Stimulated activated CD4-positive, alpha-beta T cell treated with anti-CD3 and anti-CD28 coated beads, Interleukin-4, amount 100 ng/mL, for 4 hours (primary cell): ENCODE results near the gene LY6G6C.

Source experiments
- DNase-seq, 2 experiments: peaks; one replicate each; pipeline ENCODE4 v3.0.0-alpha.2; 2020

The LY6G6C gene, protein sequence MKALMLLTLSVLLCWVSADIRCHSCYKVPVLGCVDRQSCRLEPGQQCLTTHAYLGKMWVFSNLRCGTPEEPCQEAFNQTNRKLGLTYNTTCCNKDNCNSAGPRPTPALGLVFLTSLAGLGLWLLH

DNA sequence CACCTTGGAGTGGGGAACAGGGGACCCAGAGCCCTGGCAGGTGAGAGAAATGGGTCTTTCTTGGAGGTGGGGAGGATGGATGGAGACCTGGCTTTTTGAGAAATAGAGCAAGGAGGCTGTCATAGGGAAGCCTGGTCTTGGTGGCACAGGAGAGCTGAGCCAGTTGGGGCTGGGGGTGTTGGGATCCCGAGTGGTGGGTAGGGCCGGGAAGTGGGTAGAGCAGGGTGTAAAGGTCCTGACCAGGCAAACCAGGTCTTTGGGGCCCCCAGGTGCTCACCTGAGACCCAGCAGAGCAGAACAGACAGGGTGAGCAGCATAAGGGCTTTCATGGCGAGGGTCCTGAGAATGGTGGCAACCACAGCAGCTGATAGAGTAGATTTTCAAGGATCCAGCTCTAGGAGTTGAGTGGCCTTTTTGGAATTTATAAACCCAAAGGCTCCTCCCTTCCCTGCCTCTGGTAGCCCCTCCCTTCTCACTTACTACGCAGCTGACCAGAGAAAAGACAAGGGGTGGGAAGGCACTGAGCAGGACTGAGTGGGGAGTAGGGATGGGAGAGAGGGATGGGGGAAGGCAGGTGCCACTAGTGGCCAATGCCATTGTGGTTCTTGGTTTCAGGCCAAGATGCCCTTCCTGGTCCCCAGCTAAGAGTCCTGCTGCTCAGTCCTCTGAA lies at the start of gene LY6G6C:
LY6G6C (minus strand) TSS at position 396 of the 670 bp plus-strand sequence; CDS start at position 329, 67 bp downstream.
- DNase-seq, result no peak

DNA sequence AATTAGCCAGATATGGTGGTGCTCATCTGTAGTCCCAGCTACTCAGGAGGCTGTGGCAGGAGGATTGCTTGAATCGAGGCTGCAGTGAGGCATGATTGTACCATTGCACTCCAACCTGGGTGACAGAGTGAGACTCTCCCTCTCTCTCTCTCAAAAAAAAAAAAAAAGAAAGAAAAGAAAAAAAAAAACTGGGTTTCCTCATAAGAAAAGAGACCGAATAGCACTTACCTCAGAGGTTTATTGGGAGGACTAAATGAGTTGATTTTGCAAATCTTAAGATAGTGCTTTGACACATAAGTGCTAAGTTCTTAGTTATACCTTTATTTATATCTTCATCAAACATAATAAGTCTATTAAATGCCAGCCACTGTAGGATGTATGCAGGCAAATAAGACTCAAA lies 49.3 kb upstream of the LY6G6C start:
- DNase-seq, result no peak

DNA sequence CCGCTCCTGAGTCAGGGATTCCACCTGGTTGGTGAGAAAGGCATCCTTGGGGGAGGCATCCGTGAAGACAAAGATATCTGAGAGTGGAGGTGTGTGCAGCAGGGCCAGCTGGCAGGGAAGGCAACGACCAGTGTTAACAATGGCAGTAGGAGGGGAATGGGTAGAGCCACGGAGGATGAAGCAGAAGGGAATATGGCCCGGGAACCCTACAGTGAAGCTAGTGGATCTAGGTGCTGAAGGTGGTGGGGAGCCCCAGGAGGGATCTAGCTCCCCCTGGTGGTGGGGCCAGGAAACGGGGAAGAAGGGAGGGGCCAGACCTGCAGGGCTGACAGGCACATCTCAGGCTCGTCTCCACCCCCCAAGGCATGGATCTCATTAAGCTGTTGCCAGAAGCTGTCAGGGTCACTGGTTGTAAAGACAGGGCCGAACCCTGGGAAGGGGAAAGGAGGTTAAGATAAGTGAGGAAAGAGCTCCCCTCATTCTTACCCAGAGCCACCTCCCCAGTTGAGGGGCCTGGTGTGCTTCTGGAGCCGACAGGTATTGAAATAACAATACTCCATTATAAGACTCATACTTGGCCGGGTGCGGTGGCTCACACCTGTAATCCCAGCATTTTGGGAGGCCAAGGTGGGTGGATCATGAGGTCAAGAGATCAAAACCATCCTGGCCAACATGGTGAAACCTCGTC lies 48.3 kb upstream of the LY6G6C start:
- peak; percentile 73 to 75 for DNase-seq

DNA sequence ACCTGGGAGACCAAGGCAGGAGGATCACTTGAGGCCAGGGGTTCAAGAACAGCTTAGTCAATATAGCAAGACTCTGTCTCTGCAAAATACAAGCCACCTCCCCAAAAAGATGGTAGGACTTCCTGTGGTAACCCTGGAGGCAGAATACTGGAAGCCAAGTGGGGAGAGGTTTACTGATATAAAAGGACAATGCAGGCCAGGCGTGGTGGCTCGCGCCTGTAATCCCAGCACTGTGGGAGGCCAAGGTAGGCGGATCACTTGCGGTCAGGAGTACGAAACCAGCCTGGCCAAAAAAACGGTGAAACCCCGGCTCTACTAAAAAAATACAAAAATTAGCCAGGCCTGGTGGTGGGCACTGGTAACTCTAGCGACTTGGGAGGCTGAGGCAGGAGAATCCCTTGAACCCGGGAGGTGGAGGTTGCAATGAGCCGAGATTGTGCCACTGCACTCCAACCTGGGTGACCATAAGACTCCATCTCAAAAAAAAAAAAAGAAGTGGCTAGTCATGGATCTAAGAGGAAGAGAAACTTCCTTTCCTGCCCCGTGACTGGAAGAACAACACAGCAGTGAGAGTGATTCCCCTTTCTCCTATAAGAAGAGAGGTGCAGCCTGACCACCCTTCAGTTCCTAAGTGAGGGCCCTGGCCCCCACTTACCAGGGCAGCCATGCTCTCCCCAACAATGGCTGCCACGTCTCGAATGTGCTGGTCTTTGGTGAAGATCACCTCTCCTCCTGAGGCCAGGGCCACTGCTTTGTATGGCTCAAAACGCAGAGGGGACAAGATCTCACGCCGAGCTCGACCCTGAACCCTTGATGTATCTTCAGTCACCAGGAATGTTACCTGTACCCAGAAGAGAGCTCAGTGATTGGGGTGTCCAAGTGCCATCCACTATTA lies 47.1 kb upstream of the LY6G6C start:
- DNase-seq, result no peak

DNA sequence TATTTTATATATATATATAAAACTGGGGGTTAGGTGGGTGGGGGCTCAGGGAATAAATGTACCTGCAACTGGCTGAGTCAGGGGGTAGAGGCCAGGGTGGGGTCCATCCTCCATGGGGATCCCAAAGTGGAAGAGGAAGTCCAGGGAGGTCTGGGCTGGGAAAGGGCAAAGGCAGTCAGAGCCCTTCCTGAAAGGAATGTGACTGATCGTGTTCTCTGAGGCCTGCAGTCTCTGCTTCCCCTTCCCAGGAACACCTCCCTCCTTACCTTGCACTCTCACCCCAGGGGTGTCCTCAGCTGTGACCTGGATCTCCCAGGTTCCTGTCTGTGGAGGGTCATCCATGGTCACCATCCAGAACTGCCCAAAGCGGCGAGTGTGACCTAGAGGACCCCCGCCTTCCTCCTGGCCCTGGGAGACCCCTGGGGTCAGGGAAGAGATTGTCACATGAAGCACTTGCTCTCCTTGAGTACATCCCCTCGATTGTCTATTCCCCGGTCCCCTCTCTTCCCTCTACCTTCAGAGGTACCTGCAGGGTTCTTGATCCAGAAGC lies 45.6 kb upstream of the LY6G6C start:
- no peak for DNase-seq

DNA sequence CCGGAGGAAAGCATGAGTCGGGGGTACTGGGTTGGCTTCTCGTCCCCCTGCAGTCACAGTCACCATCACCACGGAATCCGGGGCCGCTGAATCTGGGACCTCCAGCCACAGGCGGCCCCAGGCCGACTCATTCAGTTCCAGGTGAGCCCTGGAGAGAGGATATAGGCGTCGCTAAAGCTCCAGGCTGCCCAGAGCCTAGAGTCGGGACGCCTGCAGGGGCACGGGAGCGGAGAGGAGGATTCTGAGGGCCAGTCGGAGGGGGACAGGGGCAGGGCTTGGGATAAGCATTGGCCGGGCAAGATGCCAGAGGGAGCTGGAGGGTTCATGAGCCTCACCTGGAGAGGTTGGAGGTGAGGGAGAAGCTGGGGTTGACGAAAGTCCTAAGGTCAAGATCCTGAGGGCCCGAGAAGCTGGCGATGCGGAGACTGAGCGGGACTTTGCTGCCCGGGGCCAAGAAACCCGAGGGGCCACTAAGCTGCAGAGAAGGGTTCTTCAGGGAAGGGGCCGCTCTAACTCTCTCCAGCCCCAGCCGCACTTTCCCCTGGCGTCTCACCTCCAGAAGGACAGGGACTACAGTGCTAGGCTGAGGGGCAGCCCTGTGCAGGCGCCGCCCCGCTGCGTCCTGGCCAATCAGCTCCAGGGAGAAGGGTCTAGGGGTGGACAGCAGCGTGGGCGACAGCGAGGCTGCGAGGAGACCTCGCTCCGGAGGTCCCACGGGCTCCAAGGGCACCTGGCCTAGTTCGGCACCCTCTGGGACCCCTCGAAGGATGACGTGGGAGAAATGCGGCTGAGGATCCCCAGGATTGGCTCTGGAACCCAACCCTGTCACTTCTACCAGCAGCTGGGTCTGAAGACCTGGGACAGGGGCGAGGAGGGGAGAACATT lies 44.6 kb upstream of the LY6G6C start:
- DNase-seq, result no peak

DNA sequence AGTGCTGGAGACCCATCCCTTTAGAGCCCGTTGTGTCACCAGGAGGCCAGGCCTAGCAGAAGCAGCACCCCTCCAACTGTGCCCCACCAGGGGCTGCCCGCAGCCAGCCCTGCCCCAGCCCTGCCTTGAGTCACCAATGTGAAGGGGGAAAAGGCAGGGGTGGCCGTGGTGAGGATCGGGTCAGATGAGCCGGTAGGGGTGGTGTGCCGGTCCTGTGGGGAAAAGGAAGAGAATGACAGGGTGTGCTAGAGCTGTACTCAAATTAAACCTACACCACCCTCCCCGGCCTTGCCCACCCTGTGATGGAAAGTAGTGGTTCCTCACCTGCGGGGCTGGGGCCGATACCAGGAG lies 44.0 kb upstream of the LY6G6C start:
- no peak for DNase-seq

DNA sequence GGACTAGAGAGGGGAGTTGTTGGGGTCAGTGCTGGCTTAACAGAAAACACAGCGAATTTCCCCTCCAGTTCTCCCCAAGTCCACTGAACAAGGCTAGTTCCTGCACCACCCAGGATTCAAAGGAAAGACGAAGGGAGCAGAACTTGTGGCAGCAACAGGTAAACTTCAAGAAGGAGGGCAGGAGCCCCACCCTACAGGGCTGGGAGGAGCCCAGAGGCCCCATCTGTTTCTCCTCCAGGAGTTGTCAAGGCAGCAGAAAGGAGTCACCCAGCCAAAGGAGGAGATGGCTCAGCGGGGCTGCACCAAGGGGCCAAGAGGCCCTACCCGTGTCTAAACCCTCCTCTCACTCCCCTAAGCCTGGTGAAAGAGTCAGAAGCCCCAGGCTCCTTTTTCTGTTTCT lies 42.7 kb upstream of the LY6G6C start:
- no peak for DNase-seq

DNA sequence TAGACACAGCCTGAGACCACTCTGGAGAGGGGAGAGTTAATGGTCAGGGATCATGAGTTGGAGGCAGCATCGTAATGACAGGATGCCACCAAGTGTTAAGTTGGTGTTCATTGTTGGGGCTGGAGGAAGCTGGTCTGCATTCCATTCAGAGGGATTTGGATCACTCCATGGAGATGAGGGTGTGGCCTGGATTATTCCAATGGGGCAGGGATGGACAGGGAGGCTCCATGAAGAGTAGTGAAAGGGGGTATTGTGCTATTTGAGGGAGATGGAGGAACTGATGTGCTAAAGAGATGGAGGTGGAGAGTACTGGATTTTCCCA lies 42.0 kb upstream of the LY6G6C start:
- DNase-seq, result no peak

DNA sequence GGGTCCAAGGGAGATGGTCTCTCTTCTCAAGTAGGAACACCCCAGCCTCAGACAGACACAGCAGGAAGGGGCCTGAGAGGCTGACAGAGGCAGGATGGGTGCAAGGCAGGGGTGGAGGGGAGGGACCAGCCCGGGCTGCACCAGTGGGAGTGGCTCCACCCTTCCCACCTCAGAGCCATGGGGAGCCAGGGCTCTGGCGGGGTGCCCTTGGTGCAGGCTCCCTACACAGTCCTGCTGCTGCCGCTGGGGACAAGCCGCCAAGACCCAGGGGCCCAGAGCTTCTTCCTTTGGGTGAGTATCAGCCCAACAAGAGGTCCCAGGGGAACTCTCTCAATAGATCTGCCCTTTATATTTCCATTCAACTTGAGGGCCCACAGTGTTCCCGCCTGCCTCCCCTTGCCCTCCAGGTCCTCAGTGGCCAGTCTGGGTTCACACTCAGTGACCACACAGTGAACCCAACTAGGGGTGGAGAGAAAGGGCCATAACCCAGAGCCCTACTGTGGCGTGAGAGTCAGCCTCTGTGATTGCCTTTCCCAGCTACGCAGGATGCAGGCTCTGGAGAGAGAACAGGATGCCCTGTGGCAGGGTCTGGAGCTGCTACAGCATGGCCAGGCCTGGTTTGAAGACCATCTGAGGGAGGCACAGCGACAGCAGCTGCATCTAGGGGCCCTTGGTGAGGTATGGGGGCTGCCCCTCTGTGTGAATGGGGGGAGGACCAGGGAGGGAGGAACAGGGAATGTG lies 41.5 kb upstream of the LY6G6C start:
- DNase-seq, result no peak

DNA sequence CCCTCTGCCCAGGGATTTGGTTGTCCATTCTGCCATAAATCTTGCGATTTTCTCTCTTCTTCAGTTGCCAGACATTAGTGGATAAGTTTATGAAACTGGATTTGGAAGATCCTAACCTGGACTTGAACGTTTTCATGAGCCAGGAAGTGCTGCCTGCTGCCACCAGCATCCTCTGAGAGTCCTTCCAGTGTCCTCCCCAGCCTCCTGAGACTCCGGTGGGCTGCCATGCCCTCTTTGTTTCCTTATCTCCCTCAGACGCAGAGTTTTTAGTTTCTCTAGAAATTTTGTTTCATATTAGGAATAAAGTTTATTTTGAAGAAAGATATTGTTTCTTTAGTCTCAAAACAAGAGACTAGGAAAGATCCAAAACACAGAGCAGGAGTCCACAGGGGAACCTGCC lies 40.8 kb upstream of the LY6G6C start, which contains the start of gene SAPCD1:
SAPCD1 (plus strand) TSS at position 301 of the 400 bp plus-strand sequence. CDS start 399 bp downstream, outside the sequence.
- no peak for DNase-seq

DNA sequence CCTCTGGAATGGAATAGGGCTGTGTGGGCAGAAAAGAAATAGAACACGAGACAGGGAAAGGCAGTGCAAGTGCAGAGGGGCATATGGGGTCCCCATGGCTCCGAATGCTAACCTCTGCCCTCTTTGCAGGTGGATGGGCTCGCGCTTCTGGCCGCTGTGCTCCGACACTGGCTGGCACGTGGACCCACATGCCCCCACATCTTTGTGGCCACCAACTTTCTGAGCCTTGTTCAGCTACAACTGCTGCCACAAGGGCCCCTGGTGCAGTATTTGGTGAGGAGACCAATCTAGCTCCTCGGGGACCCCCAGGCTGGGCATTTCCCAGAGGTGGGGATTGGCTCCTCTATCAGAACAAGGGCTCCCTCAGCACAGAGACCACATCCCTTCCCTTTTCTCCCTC lies 39.8 kb upstream of the LY6G6C start:
- DNase-seq, result no peak

DNA sequence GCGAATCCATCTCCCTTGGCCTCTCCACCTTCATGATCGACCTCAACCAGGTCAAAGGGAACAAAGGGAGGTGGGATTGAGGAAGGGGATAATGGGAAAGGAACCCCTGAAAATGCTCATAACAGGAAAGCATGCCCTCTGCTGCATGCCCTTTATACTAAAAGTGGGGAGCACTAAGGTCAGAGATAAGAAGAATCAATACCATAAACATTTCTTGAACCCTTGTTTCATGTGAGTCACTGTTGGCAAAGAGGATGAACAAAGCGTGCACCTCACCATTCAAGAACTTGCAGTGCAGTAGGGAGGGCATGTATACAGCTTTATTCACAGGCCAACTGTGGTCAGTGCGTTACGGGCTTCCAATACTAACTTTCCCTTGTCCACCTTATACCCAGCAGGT lies 39.2 kb upstream of the LY6G6C start:
- DNase-seq, result no peak

DNA sequence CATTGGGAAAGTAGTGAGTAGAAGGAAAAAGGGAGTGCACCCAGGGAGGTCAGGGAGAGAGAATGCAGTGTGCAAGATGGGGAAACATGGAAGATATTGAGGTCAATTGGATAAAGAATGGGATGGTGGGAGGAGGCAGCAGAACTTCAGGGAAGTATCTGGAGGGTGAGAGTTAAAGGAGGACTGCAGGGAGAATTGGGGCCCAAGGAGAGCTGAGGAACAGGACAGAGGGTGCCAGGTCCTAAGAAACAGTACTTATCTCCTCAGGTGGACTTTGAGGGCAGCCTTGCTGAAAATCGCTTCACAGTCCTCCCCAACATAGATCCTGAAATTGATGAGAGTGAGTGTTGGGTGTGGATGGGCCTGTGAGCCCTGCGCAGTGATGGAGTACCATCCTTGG lies 36.7 kb upstream of the LY6G6C start:
- DNase-seq, result no peak

DNA sequence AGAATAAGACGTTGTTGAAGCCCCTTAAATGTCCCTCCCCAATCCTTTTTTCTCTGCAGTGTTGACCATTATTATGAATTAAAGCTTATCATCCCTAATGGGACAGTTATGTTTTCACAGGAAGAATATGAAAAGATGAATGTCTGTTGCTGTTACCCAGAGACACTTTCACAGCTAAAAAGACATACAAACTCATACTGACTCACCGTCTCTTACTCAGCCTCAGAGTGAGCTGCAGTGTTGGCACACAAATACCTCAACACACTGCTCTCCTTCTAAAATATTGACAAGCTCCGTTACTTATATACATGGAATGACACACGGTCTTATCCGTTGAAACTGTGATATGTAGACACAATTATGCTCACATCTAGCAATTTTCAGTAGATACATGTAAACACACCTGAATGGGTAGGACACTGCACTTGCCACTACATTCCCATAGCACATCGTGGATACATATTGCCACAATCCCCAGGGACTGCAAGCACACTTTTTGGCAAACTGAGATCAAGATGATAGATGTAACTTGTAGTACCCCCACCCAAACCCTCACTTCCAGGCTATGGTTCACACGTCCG lies 31.3 kb upstream of the LY6G6C start:
- DNase-seq, result no peak

DNA sequence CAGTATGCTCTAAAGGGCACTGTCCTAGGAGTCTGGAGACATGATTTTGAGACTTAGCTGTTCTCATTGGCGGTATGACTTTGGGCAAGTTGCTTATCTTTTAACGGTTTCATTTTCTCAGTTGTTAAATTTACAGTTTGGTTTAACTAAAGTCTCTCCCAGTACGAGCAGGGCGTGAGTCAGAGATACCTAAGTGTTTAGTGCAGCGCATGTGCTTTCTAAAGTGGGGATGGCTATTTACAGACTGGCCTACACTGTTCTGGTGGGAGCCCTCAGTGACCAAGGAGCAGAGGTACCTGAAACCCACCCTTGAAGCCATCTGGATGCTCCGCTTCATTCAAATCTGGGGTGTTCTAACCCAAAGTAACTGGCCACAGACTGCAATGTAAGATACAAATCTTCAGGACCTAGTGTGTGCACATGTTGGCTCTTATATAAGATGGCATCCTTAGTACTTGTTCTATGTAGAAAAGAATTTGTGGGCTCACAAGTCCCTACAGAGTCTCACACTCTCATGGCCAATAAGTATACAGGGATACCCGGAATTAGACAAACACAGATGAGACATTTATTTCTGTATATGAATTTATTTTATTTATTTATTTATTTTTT lies 29.0 kb upstream of the LY6G6C start:
- DNase-seq, result no peak

DNA sequence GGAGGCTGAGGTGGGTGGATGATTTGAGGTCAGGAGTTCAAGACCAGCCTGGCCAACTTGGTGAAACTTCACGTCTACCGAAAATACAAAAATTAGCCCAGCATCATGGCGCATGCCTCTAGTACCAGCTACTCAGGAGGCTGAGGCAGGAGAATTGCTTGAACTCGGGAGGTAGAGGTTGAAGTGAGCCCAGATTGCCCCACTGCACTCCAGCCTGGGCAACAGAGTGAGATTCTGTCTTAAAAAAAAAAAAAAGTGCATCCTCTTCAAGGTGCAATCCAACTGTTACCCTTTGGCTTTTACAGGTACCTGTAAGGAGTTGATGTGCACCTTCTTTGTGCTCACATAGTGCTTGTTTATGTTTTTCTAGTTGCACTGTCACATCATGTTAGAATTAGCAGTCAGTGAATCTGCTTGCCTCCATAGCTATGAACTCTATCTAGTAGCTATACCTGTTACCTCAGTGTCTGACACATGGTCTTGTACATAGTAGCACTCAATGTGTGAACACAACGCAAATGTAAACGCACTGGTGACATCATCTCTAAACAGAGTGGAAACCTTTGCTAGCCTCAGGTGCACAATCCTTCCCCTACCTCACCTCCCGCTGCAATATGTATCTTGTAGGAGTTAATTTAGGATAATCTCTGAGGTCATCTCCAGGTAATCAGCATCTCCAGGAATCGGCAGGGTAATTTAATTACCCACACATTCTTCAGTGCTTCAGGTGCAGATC lies 27.9 kb upstream of the LY6G6C start:
- no peak for DNase-seq

DNA sequence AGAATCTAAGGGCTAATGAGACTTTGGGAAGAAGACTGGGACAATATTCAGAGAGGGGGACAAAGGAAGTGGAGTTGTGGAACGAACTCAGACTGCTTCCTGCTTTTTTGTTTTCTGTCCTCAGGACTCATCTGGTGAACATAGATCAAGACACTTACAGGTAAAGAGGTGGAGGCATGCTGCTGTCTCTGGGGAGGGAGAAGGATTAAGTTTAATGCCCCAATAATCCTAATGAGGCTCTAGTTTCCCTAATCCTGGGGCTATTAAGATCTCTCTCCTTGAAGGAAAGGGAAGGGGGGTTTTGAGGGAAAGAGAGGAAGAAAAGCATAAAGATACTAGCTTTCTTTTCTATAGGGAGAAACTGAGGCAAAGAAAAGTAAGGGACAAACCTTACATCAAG lies 22.9 kb upstream of the LY6G6C start:
- DNase-seq, result no peak

DNA sequence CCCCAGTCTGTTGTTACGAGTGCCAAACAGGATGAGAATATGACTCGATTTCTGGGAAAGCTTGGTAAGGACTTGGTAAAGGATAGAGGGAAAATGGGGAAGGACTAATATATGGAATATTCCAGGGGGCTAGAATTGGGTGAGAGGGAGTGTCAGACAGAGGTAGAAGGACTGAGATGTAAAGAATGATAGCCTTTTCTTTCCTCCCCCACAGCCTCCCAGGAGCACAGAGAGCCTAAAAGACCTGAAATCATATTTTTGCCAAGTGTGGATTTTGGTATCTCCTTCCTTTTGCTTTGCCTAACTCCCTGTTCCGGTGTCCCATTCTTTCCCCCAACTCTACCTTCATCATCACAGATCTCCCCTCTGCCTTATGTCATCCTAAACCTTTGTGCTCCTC lies 21.3 kb upstream of the LY6G6C start:
- no peak for DNase-seq

DNA sequence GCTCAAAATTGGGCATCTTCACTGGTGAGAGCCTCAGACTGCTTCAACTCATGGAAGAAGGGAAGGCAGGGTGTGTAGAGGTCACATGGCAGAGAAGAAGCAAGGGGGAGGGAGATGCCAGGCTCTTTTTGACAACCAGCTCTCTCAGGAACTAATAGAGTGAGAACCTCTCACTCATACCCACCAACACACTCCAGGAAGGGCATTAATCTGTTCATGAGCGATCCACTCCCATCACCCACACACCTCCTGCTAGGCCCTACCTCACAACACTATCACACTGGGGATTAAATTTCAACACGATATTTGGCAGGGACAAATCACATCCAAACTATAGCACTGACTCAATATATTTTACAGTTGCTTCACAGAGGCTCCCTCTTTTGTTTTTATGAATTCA lies 20.3 kb upstream of the LY6G6C start:
- no peak for DNase-seq
